ENCODE results near the gene PXDN. TPM values are rescaled to one million over a fixed set of nuclear protein-coding genes. Genes with fewer than 3 reads are reported as not detected.

The PXDN gene
- total and polyA plus RNA-seq, 2 donors (not counting 3 experiments of a cell fraction or from before 2014, with no cell fraction given), result 231 to 308 TPM

- no peaks in the 10 kb centered on the region for H3K9me3 ChIP-seq (replicated peaks; ENCODE audit: control insufficient read depth, insufficient read depth, low read length)
- POLR2A ChIA-PET, result interaction anchor here (0.8 kb wide), 1 partner anchor 19 kb away, joined by 3 read pairs; no protein-coding TSS in a partner anchor
- BruUV-seq (replicated peaks), result no TSS peak
- intact Hi-C loops (cut with micrococcal nuclease), result no loop called here
- H3K27me3 ChIP-seq (ENCODE audit: control insufficient read depth in 2 of 2, insufficient read depth in 2 of 2, low read length in 2 of 2), result peaks cover 0 to 2% of the 10 kb centered on the region in 2 experiments
- no peak overlapping the region for H2AFZ ChIP-seq (ENCODE audit: low read depth, low read length)
- H3K27ac ChIP-seq (ENCODE audit: insufficient read depth, low read depth, low read length), result peak overlapping the region; percentile 80
- DNase-seq (ENCODE audit: low read depth, low spot score), result no peak
- no peak overlapping the region for H3K4me3 ChIP-seq (replicated peaks in 1 of 3; ENCODE audit: insufficient read depth in 1 of 3, low read depth in 1 of 3, low read length in 3 of 3)
- no peaks in the 10 kb centered on the region for H3K36me3 ChIP-seq (ENCODE audit: control insufficient read depth in 2 of 2, extremely low read depth in 1 of 2, insufficient read depth in 2 of 2, low read length in 2 of 2)
- H3K4me2 ChIP-seq (ENCODE audit: insufficient read depth, low read length), result no peak overlapping the region
- dilution Hi-C loops (cut with MboI; ENCODE audit: extremely low pct_ligation_motif_present, low sequenced_read_pairs), result no loop called here
- H3K4me1 ChIP-seq (ENCODE audit: control insufficient read depth, extremely low read depth, insufficient read depth, low read length), result peaks cover 29% of the 10 kb centered on the region
- H3K9ac ChIP-seq (replicated peaks; ENCODE audit: extremely low read depth, insufficient read depth, low read length), result peak overlapping the region; percentile 67
- H4K20me1 ChIP-seq (replicated peaks; ENCODE audit: control insufficient read depth, extremely low read depth, insufficient read depth, low read length), result no peaks in the 10 kb centered on the region
- TF ChIP-seq CTCF (IDR thresholded peaks at IDR 0.05; ENCODE audit: extremely low read depth in 1 of 2, insufficient read depth in 1 of 2, low read depth in 1 of 2, low read length in 2 of 2), result no peak
- no peak for TF ChIP-seq EZH2 (IDR thresholded peaks at IDR 0.05; ENCODE audit: borderline replicate concordance, low read depth, low read length, severe bottlenecking)
- no peak for TF ChIP-seq MAX (IDR thresholded peaks at IDR 0.05; ENCODE audit: insufficient read depth, insufficient read length)
- TF ChIP-seq POLR2AphosphoS5 (IDR thresholded peaks at IDR 0.05; ENCODE audit: insufficient read depth, low read depth, low read length), result no peak
- no peak for TF ChIP-seq GATA2 (IDR thresholded peaks at IDR 0.05; ENCODE audit: insufficient read depth, insufficient read length, low read depth, low read length)
- TF ChIP-seq FOS (IDR thresholded peaks at IDR 0.05; ENCODE audit: borderline replicate concordance, insufficient read depth, low read length), result no peak
- TF ChIP-seq POLR2A (IDR thresholded peaks at IDR 0.05; ENCODE audit: low read depth, low read length), result no peak
- no peak for TF ChIP-seq JUN (IDR thresholded peaks at IDR 0.05; ENCODE audit: borderline replicate concordance, insufficient read depth, insufficient read length, low read depth)
- TF ChIP-seq MYC (IDR thresholded peaks at IDR 0.05; ENCODE audit: low read depth, low read length), result no peak
- H3K79me2 ChIP-seq (ENCODE audit: control insufficient read depth, insufficient read depth, low read length), result no peaks in the 10 kb centered on the region
- CTCF ChIA-PET, result interaction anchor here (1.0 to 2.5 kb wide), 5 partner anchors 15 to 144 kb away, joined by 3 to 17 read pairs (median 6); no protein-coding TSS in a partner anchor
- peak; percentile 43 for FAIRE-seq
- no peaks in the 10 kb centered on the region for H3K9me1 ChIP-seq (replicated peaks; ENCODE audit: control insufficient read depth, extremely low read depth, insufficient read depth, low read length)
These were observed 137.7 kb downstream of the PXDN start for GRCh38 chr2:1606421-1607235.
